CD4-positive, alpha-beta memory T cell (primary cell): Measurements from ENCODE around the gene INSM1. TPM values are rescaled to one million over a fixed set of nuclear protein-coding genes. Genes with fewer than 3 reads are reported as not detected.

Source experiments
- CTCF ChIA-PET: fragments of 350-600 bp; sonication (Branson Sonifier 250); formaldehyde crosslinking; loops from one replicate; lab custom pipeline; 2021; ENCODE audit warnings: inconsistent platforms; ENCODE audit not compliant: partially characterized antibody; lab: Charles Lee
- POLR2A ChIA-PET: fragments of 350-600 bp; sonication (Branson Sonifier 250); formaldehyde crosslinking; loops from one replicate; lab custom pipeline; 2021; ENCODE audit not compliant: partially characterized antibody; lab: Charles Lee
- DNase-seq, 5 donors: peaks; one replicate each; pipeline versions ENCODE4 v3.0.0 to v3.0.0-alpha.2; 2020 to 2022; ENCODE audit warnings: mixed read lengths in 1 of 5
- H3K27ac ChIP-seq: one replicate; pipeline ENCODE4 v1.7.0; 2013; ENCODE audit warnings: low read depth, low read length
- H3K27me3 ChIP-seq: 2 replicates; pipeline ENCODE4 v1.7.0; 2013; ENCODE audit warnings: mild to moderate bottlenecking, low read length, moderate library complexity; ENCODE audit not compliant: insufficient read depth
- H3K36me3 ChIP-seq: 2 replicates; pipeline ENCODE4 v1.7.0; 2013; ENCODE audit warnings: mild to moderate bottlenecking, low read length, moderate library complexity; ENCODE audit not compliant: insufficient read depth
- H3K4me1 ChIP-seq: 2 replicates; pipeline ENCODE4 v1.7.0; 2013; ENCODE audit warnings: mild to moderate bottlenecking, low read length, moderate library complexity; ENCODE audit not compliant: insufficient read depth
- H3K4me3 ChIP-seq, 2 donors: one replicate each; pipeline ENCODE4 v1.7.0; 2013; ENCODE audit warnings: low read length in 2 of 2, mild to moderate bottlenecking in 1 of 2
- H3K9me3 ChIP-seq, 2 donors: one replicate each; pipeline ENCODE4 v1.7.0; 2013; ENCODE audit warnings: low read length in 2 of 2, control low read depth in 1 of 2; ENCODE audit not compliant: control insufficient read depth in 1 of 2
- H3K27ac Mint-ChIP-seq, 7 donors: one replicate each; pipeline ENCODE4 v1.8.0; 2020 to 2021; ENCODE audit warnings: mixed read lengths in 7 of 7, mild to moderate bottlenecking in 6 of 7, inconsistent platforms in 3 of 7, moderate library complexity in 3 of 7
- H3K27me3 Mint-ChIP-seq, 2 donors: one replicate each; pipeline ENCODE4 v1.8.0; 2020 to 2021; ENCODE audit warnings: mixed read lengths in 2 of 2
- H3K36me3 Mint-ChIP-seq, 2 donors: one replicate each; pipeline ENCODE4 v1.8.0; 2020 to 2021; ENCODE audit warnings: mixed read lengths in 2 of 2, inconsistent platforms in 1 of 2, mild to moderate bottlenecking in 1 of 2
- H3K4me1 Mint-ChIP-seq, 4 donors: one replicate each; pipeline ENCODE4 v1.8.0; 2020 to 2021; ENCODE audit warnings: mixed read lengths in 4 of 4, mild to moderate bottlenecking in 1 of 4
- H3K4me3 Mint-ChIP-seq, 8 donors: one replicate each; pipeline ENCODE4 v1.8.0; 2020 to 2021; ENCODE audit warnings: mixed read lengths in 8 of 8, mild to moderate bottlenecking in 7 of 8, moderate library complexity in 6 of 8, inconsistent platforms in 3 of 8
- H3K9me3 Mint-ChIP-seq, 8 donors: one replicate each; pipeline ENCODE4 v1.8.0; 2020 to 2021; ENCODE audit warnings: mixed read lengths in 8 of 8, mild to moderate bottlenecking in 5 of 8, inconsistent platforms in 3 of 8, moderate library complexity in 1 of 8
- intact Hi-C: fragments of 100-400 bp; cut with micrococcal nuclease; formaldehyde crosslinking; loops from one replicate; pipeline ENCODE4 v1.15.1; 2023
- polyA plus RNA-seq, 2 donors: library from polyadenylated mRNA; unstranded; fragments of 300-500 nt; fragmentation: Illumina TruSeq; gene quantifications; one replicate each; pipeline ENCODE4 v1.2.3, GENCODE V29; 2021
- total RNA-seq, 2 experiments: library from RNA; stranded (reverse); gene quantifications; one replicate each; pipeline ENCODE4 v1.2.3, GENCODE V29; 2021

Gene INSM1
- total and polyA plus RNA-seq, 4 experiments from 2014 or later = not detected

GRCh38 chr20:20411402-20411801 lies 43.5 kb downstream of the INSM1 start:
- Histone ChIP-seq H3K4me1 (no peaks in the 10 kb centered on the region), H3K9me3 (no peaks in the 10 kb centered on the region), H3K36me3 (no peaks in the 10 kb centered on the region), H3K27me3 (no peaks in the 10 kb centered on the region), H3K4me3 (no peak overlapping the region), H3K27ac (no peak overlapping the region)
- Mint-ChIP-seq H3K36me3 (peaks cover 24 to 32% of the 10 kb centered on the region in 2 donors), H3K27me3 (no peaks in the 10 kb centered on the region), H3K4me1 (peaks cover 0 to 3% (median 0%) of the 10 kb centered on the region in 4 donors), H3K27ac (no peak overlapping the region), H3K4me3 (no peak overlapping the region), H3K9me3 (peaks cover 0 to 2% (median 0%) of the 10 kb centered on the region in 8 donors)
- ChIA-PET POLR2A (no interaction called here), CTCF (no interaction called here)
- no peak for DNase-seq
- intact Hi-C loops = no loop called here

DNA sequence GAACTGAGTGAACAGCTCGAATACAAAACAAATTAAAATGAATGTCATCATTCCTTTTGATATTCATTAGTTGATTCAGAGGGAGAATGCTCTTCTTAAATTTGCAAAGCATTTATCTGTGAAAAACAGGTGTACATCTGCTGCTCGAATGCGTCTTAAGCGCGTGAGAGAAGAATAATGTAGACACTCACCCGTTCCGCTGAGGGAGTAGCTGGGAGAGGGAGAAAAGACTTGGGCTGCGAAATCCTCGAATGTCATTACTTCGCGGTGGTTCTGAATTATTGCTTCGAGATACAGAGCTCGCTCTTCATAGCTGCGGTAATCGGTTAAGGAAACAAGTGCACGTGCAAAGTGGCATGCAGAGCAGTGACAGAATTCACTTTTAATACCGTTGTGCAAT lies 43.9 kb downstream of the INSM1 start:
- Mint-ChIP-seq H3K9me3 (peaks cover 0 to 2% (median 0%) of the 10 kb centered on the region in 8 donors), H3K27ac (no peak overlapping the region), H3K4me1 (peaks cover 0 to 3% (median 0%) of the 10 kb centered on the region in 4 donors), H3K36me3 (peaks cover 24 to 33% of the 10 kb centered on the region in 2 donors), H3K27me3 (no peaks in the 10 kb centered on the region), H3K4me3 (peak overlapping the region in 1 of 8 donors; percentile 37)
- Histone ChIP-seq H3K36me3 (no peaks in the 10 kb centered on the region), H3K4me1 (no peaks in the 10 kb centered on the region), H3K9me3 (no peaks in the 10 kb centered on the region), H3K27me3 (no peaks in the 10 kb centered on the region), H3K27ac (no peak overlapping the region), H3K4me3 (no peak overlapping the region)
- DNase-seq = no peak
- intact Hi-C loops = no loop called here
- CTCF ChIA-PET = no interaction called here
- POLR2A ChIA-PET = no interaction called here

GRCh38 chr20:20412750-20413149 lies 44.8 kb downstream of the INSM1 start:
- POLR2A ChIA-PET = no interaction called here
- Histone ChIP-seq H3K36me3 (no peaks in the 10 kb centered on the region), H3K9me3 (no peaks in the 10 kb centered on the region), H3K27me3 (no peaks in the 10 kb centered on the region), H3K27ac (no peak overlapping the region), H3K4me3 (no peak overlapping the region), H3K4me1 (no peaks in the 10 kb centered on the region)
- CTCF ChIA-PET = no interaction called here
- peaks cover 20 to 32% of the 10 kb centered on the region in 2 donors for H3K36me3 Mint-ChIP-seq
- intact Hi-C loops = no loop called here
- no peaks in the 10 kb centered on the region for H3K27me3 Mint-ChIP-seq
- H3K27ac Mint-ChIP-seq = no peak overlapping the region
- H3K4me1 Mint-ChIP-seq = peaks cover 0 to 3% (median 0%) of the 10 kb centered on the region in 4 donors
- H3K9me3 Mint-ChIP-seq = no peaks in the 10 kb centered on the region
- no peak overlapping the region for H3K4me3 Mint-ChIP-seq
- no peak for DNase-seq

- Histone ChIP-seq H3K27ac (no peak overlapping the region), H3K27me3 (no peaks in the 10 kb centered on the region), H3K4me3 (no peak overlapping the region), H3K36me3 (no peaks in the 10 kb centered on the region), H3K4me1 (no peaks in the 10 kb centered on the region), H3K9me3 (no peaks in the 10 kb centered on the region)
- no peaks in the 10 kb centered on the region for H3K27me3 Mint-ChIP-seq
- no peak overlapping the region for H3K4me3 Mint-ChIP-seq
- H3K27ac Mint-ChIP-seq = no peak overlapping the region
- ChIA-PET CTCF (no interaction called here), POLR2A (no interaction called here)
- H3K9me3 Mint-ChIP-seq = no peaks in the 10 kb centered on the region
- peaks cover 26 to 37% of the 10 kb centered on the region in 2 donors for H3K36me3 Mint-ChIP-seq
- peaks cover 0 to 3% (median under 1%) of the 10 kb centered on the region in 4 donors for H3K4me1 Mint-ChIP-seq
- DNase-seq = no peak
- intact Hi-C loops = no loop called here
Observed at GRCh38 chr20:20413810-20414281, 45.9 kb downstream of the INSM1 start.

- H3K9me3 ChIP-seq = no peaks in the 10 kb centered on the region
- no peak overlapping the region for H3K4me3 Mint-ChIP-seq
- no peak overlapping the region for H3K27ac Mint-ChIP-seq
- peaks cover 0 to 3% (median 1%) of the 10 kb centered on the region in 4 donors for H3K4me1 Mint-ChIP-seq
- no peak for DNase-seq
- H3K9me3 Mint-ChIP-seq = no peaks in the 10 kb centered on the region
- no peaks in the 10 kb centered on the region for H3K27me3 ChIP-seq
- H3K36me3 ChIP-seq = no peaks in the 10 kb centered on the region
- peaks cover 27 to 36% of the 10 kb centered on the region in 2 donors for H3K36me3 Mint-ChIP-seq
- H3K4me3 ChIP-seq = no peak overlapping the region
- no peaks in the 10 kb centered on the region for H3K27me3 Mint-ChIP-seq
- CTCF ChIA-PET = no interaction called here
- intact Hi-C loops = no loop called here
- H3K4me1 ChIP-seq = no peaks in the 10 kb centered on the region
- no peak overlapping the region for H3K27ac ChIP-seq
- POLR2A ChIA-PET = no interaction called here
Observed at GRCh38 chr20:20414640-20415220, 46.8 kb downstream of the INSM1 start.

GRCh38 chr20:20415321-20415720 lies 47.4 kb downstream of the INSM1 start:
- POLR2A ChIA-PET = no interaction called here
- Mint-ChIP-seq H3K36me3 (peaks cover 33 to 38% of the 10 kb centered on the region in 2 donors), H3K4me1 (peaks cover 0 to 4% (median 1%) of the 10 kb centered on the region in 4 donors), H3K27me3 (no peaks in the 10 kb centered on the region), H3K9me3 (no peaks in the 10 kb centered on the region), H3K27ac (no peak overlapping the region), H3K4me3 (no peak overlapping the region)
- Histone ChIP-seq H3K4me3 (no peak overlapping the region), H3K36me3 (no peaks in the 10 kb centered on the region), H3K9me3 (no peaks in the 10 kb centered on the region), H3K4me1 (no peaks in the 10 kb centered on the region), H3K27me3 (no peaks in the 10 kb centered on the region), H3K27ac (no peak overlapping the region)
- intact Hi-C loops = no loop called here
- DNase-seq = no peak
- CTCF ChIA-PET = no interaction called here

GRCh38 chr20:20417876-20418676 lies 50.2 kb downstream of the INSM1 start:
- Histone ChIP-seq H3K36me3 (no peaks in the 10 kb centered on the region), H3K4me1 (no peaks in the 10 kb centered on the region), H3K9me3 (no peaks in the 10 kb centered on the region), H3K27me3 (no peaks in the 10 kb centered on the region), H3K27ac (no peak overlapping the region), H3K4me3 (no peak overlapping the region)
- intact Hi-C loops = no loop called here
- H3K27me3 Mint-ChIP-seq = no peaks in the 10 kb centered on the region
- peaks cover 0 to 6% (median 2%) of the 10 kb centered on the region in 4 donors for H3K4me1 Mint-ChIP-seq
- H3K4me3 Mint-ChIP-seq = no peak overlapping the region
- no peaks in the 10 kb centered on the region for H3K9me3 Mint-ChIP-seq
- no peak for DNase-seq
- ChIA-PET CTCF (no interaction called here), POLR2A (no interaction called here)
- H3K36me3 Mint-ChIP-seq = peaks cover 31 to 33% of the 10 kb centered on the region in 2 donors
- no peak overlapping the region for H3K27ac Mint-ChIP-seq
